K562 (cell line): ENCODE results near the gene C19orf67. TPM values are rescaled to one million over a fixed set of nuclear protein-coding genes. Genes with fewer than 3 reads are reported as not detected.

Source experiments
- ATAC-seq: fragments of 200-7000 bp; cut with Tn5 transposase; 3 replicates; pipeline ENCODE4 v1.9.1; 2020; ENCODE audit warnings: moderate library complexity
- BruUV-seq: library from RNA; stranded (reverse); fragments of 400-500 nt; replicated peaks from 2 replicates; lab custom pipeline; 2021; lab: Mats Ljungman, UMichigan
- CTCF ChIA-PET: fragments of 300-600 bp; formaldehyde crosslinking; extraction: SDS; loops from one replicate; lab custom pipeline; 2021; ENCODE audit warnings: low intra/inter-chr PET ratio; lab: Yijun Ruan, JAX
- POLR2A ChIA-PET: fragments of 300-600, 350-650 bp; sonication (Branson Sonifier 250); formaldehyde crosslinking; extraction: SDS; loops from one replicate; lab custom pipeline; 2021; ENCODE audit warnings: antibody characterized with exemption, inconsistent platforms; lab: Yijun Ruan, JAX
- DNase-seq, 4 experiments: peaks; one replicate each; pipeline versions ENCODE4 v3.0.0 to v3.0.0-alpha.2; 2011 to 2018; ENCODE audit warnings: low spot score in 3 of 4, mixed read lengths in 3 of 4; ENCODE audit errors: extremely low read depth in 1 of 4
- FAIRE-seq: peaks from 2 replicates; lab custom pipeline; 2011; peaks lifted over from hg19 to GRCh38; lab: Jason Lieb, UNC
- H2AFZ ChIP-seq: 2 replicates; pipeline ENCODE4 v1.6.0; 2011; ENCODE audit warnings: low read depth, low read length, control low read depth, inconsistent platforms
- H3K27ac ChIP-seq: fragments of 200-600 bp; 3 replicates; pipeline ENCODE4 v1.8.0; 2011; ENCODE audit warnings: low read depth, mild to moderate bottlenecking, control low read depth, inconsistent platforms, low read length, moderate library complexity, mixed read lengths; ENCODE audit errors: extremely low read depth
- H3K27me3 ChIP-seq, 2 experiments: fragments of 300-600 bp in 1 of 2; 2 replicates in 1 of 2; 3 replicates in 1 of 2; pipeline versions ENCODE4 v1.6.0 to v1.8.0; 2011; ENCODE audit warnings: inconsistent platforms in 2 of 2, low read length in 2 of 2, mild to moderate bottlenecking in 1 of 2, mixed read lengths in 1 of 2, moderate library complexity in 1 of 2; ENCODE audit not compliant: control insufficient read depth in 2 of 2, insufficient read depth in 2 of 2
- H3K36me3 ChIP-seq: fragments of 300-600 bp; 3 replicates; pipeline ENCODE4 v1.8.0; 2011; ENCODE audit warnings: mild to moderate bottlenecking, low read length, inconsistent platforms; ENCODE audit not compliant: control insufficient read depth, insufficient read depth
- H3K4me1 ChIP-seq, 2 experiments: fragments of 200-600 bp in 1 of 2; replicated peaks in 1 of 2; 2 replicates in 1 of 2; 3 replicates in 1 of 2; pipeline versions ENCODE4 v1.5.1 to v1.8.0; 2011; ENCODE audit warnings: inconsistent platforms in 2 of 2, low read length in 2 of 2, mild to moderate bottlenecking in 1 of 2, mixed read lengths in 1 of 2, moderate library complexity in 1 of 2; ENCODE audit not compliant: control insufficient read depth in 2 of 2, insufficient read depth in 2 of 2
- H3K4me2 ChIP-seq: 2 replicates; pipeline ENCODE4 v1.6.1; 2011; ENCODE audit warnings: low read length, control low read depth, inconsistent platforms, mixed read lengths; ENCODE audit not compliant: insufficient read depth
- H3K4me3 ChIP-seq: fragments of 200-600 bp; sonication (generic), shearing (Covaris generic); 2 replicates; pipeline ENCODE4 v1.5.1; 2016; ENCODE audit warnings: control low read depth, inconsistent platforms
- H3K79me2 ChIP-seq: fragments of 200-600 bp; 3 replicates; pipeline ENCODE4 v1.8.0; 2011; ENCODE audit warnings: low read length, inconsistent platforms; ENCODE audit not compliant: control insufficient read depth, insufficient read depth
- H3K9ac ChIP-seq, 2 experiments: 2 replicates each; pipeline versions ENCODE4 v1.6.0 to v1.6.1; 2011; ENCODE audit warnings: low read depth in 2 of 2, low read length in 2 of 2, control low read depth in 1 of 2, inconsistent platforms in 1 of 2, mild to moderate bottlenecking in 1 of 2, mixed read lengths in 1 of 2; ENCODE audit not compliant: insufficient read depth in 1 of 2
- H3K9me1 ChIP-seq: one replicate; pipeline ENCODE4 v1.6.0; 2011; ENCODE audit warnings: inconsistent platforms, mild to moderate bottlenecking, low read length, moderate library complexity; ENCODE audit not compliant: control insufficient read depth, insufficient read depth
- H3K9me3 ChIP-seq: replicated peaks from 2 replicates; pipeline ENCODE4 v1.5.1; 2011; ENCODE audit warnings: low read depth, low read length, inconsistent platforms; ENCODE audit not compliant: control insufficient read depth, insufficient read depth
- H4K20me1 ChIP-seq: replicated peaks from 2 replicates; pipeline ENCODE4 v1.6.1; 2011; ENCODE audit warnings: low read length, inconsistent platforms, mixed read lengths; ENCODE audit not compliant: control insufficient read depth, insufficient read depth
- BHLHE40 ChIP-seq: IDR thresholded peaks from 2 replicates; pipeline ENCODE4 v1.6.1; 2011; ENCODE audit warnings: low read length, improper control_type of control experiment
- CBFA2T2 ChIP-seq: fragments of 450-650 bp; conservative IDR thresholded peaks from 2 replicates; pipeline ENCODE4 v1.6.1; 2017; ENCODE audit warnings: mild to moderate bottlenecking
- CREB3 ChIP-seq: fragments of 450-650 bp; conservative IDR thresholded peaks from 2 replicates; pipeline ENCODE4 v1.6.1; 2016; ENCODE audit warnings: missing genetic modification characterization, low read depth, mild to moderate bottlenecking, missing compliant biosample characterization, moderate library complexity
- CREM ChIP-seq: IDR thresholded peaks from 2 replicates; pipeline ENCODE4 v1.6.1; 2014; ENCODE audit warnings: antibody characterized with exemption, low read depth
- EGR1 ChIP-seq: fragments of 450-650 bp; conservative IDR thresholded peaks from 2 replicates; pipeline ENCODE4 v1.6.1; 2017; ENCODE audit warnings: mild to moderate bottlenecking
- FOXK2 ChIP-seq, 2 experiments: fragments of 450-650 bp; IDR thresholded peaks in 1 of 2; conservative IDR thresholded peaks in 1 of 2; 2 replicates each; pipeline ENCODE4 v1.6.1; 2016; ENCODE audit warnings: low read depth in 2 of 2, mild to moderate bottlenecking in 1 of 2
- NFRKB ChIP-seq: fragments of 450-650 bp; IDR thresholded peaks from 2 replicates; pipeline ENCODE4 v1.6.1; 2016; ENCODE audit warnings: low read depth
- NR2C1 ChIP-seq, 2 experiments: fragments of 450-650 bp; IDR thresholded peaks; 2 replicates each; pipeline ENCODE4 v1.6.1; 2017; ENCODE audit warnings: mild to moderate bottlenecking in 2 of 2, antibody characterized with exemption in 1 of 2, inconsistent platforms in 1 of 2, missing compliant biosample characterization in 1 of 2, missing genetic modification characterization in 1 of 2
- PHF21A ChIP-seq: fragments of 450-650 bp; IDR thresholded peaks from 2 replicates; pipeline ENCODE4 v1.6.1; 2017; ENCODE audit warnings: low read depth, borderline replicate concordance
- PRDM10 ChIP-seq: fragments of 450-650 bp; IDR thresholded peaks from 2 replicates; pipeline ENCODE4 v1.6.1; 2018; ENCODE audit not compliant: partially characterized antibody
- YY1 ChIP-seq, 3 experiments: IDR thresholded peaks; 2 replicates each; pipeline ENCODE4 v1.6.1; 2011; ENCODE audit warnings: low read length in 2 of 3, mild to moderate bottlenecking in 2 of 3, moderate library complexity in 2 of 3, borderline replicate concordance in 1 of 3, control low read depth in 1 of 3, low read depth in 1 of 3; ENCODE audit not compliant: insufficient read depth in 3 of 3, insufficient replicate concordance in 2 of 3, control insufficient read depth in 1 of 3, insufficient read length in 1 of 3; ENCODE audit errors: extremely low read depth in 1 of 3
- ZC3H8 ChIP-seq: fragments of 450-650 bp; IDR thresholded peaks from 2 replicates; pipeline ENCODE4 v1.6.1; 2017
- ZNF280A ChIP-seq: fragments of 450-650 bp; IDR thresholded peaks from 2 replicates; pipeline ENCODE4 v1.6.1; 2018; ENCODE audit warnings: mild to moderate bottlenecking, low read depth; ENCODE audit not compliant: partially characterized antibody
- WGBS: fragments of 100-300 bp; shearing (Covaris generic); methylation state at CpG from one replicate; pipeline ENCODE4 v1.1.6; 2016; ENCODE audit warnings: low coverage, mixed read lengths; ENCODE audit not compliant: insufficient coverage; ENCODE audit errors: missing lambda C conversion rate; 5-methylcytosine and 5-hydroxymethylcytosine counted together
- in situ Hi-C: fragments of 300-500 bp; cut with MboI; formaldehyde crosslinking; loops from 4 replicates; pipeline ENCODE4 v1.15.0; 2018; ENCODE audit warnings: inconsistent platforms, mixed read lengths
- intact Hi-C: fragments of 100-400 bp; cut with micrococcal nuclease; formaldehyde crosslinking; loops from 2 replicates; pipeline ENCODE4 v1.14.2; 2022
- polyA plus RNA-seq, 8 experiments: library from polyadenylated mRNA; depleted of rRNA in 4 of 8; stranded (reverse) in 5 of 8; unstranded in 3 of 8; fragments of >200 nt; fragmentation: Nextera tagmentation in 2 of 8; fragmentation: Illumina TruSeq in 1 of 8; extraction: Ambion mirVana in 2 of 8; extraction: Trizol in 1 of 8; gene quantifications; 2 replicates each; pipeline versions ENCODE4 v1.2.1 to v1.2.3, GENCODE V29; 2011 to 2014; ENCODE audit warnings: inconsistent platforms in 1 of 8, missing spikeins in 1 of 8
- total RNA-seq, 7 experiments: library from RNA; depleted of rRNA in 6 of 7; stranded (reverse); fragments of >200 nt in 6 of 7; fragmentation: Illumina TruSeq in 2 of 7; extraction: Trizol in 2 of 7; gene quantifications; 2 replicates each; pipeline versions ENCODE4 v1.2.1 to v1.2.3, GENCODE V29; 2011 to 2021; ENCODE audit warnings: low replicate concordance in 1 of 7

The C19orf67 gene
- total and polyA plus RNA-seq, 9 of the 15 experiments (the other 6 are each of a cell fraction or from before 2014, with no cell fraction given): 0.29 to 1.8 (median 0.51) TPM; not detected in 3

GRCh38 chr19:14061081-14061749, 24.4 kb downstream of the C19orf67 start:
- intact Hi-C loops: no loop called here
- WGBS: 8% methylated on average over 8 of the region's 9 CpGs
- Histone ChIP-seq H3K9me1 (no peaks in the 10 kb centered on the region), H3K27ac (peak overlapping the region; percentile 65; the same call in 2 of the 3 replicates), H3K4me1 (peaks cover 36 to 50% of the 10 kb centered on the region in 2 experiments), H3K27me3 (no peaks in the 10 kb centered on the region), H3K9me3 (no peaks in the 10 kb centered on the region), H2AFZ (peak overlapping the region; percentile 95), H3K36me3 (no peaks in the 10 kb centered on the region), H3K79me2 (no peaks in the 10 kb centered on the region), H3K9ac (peak overlapping the region; percentile 4 to 49; a peak in 3 of 4 replicates), H3K4me3 (no peak overlapping the region), H4K20me1 (no peaks in the 10 kb centered on the region), H3K4me2 (peak overlapping the region; percentile 52)
- FAIRE-seq: peak; percentile 85
- POLR2A ChIA-PET: interaction anchor here (0.7 to 2.4 kb wide), 4 partner anchors 9 to 108 kb away, joined by 3 to 8 read pairs (median 3); partner anchors contain the start of gene DCAF15
- peak in 3 of 4 experiments; percentile 8 to 62 (median 60) for DNase-seq
- CTCF ChIA-PET: no interaction called here
- peak; percentile 27 for ATAC-seq
- in situ Hi-C loops: loop anchor here (25.0 kb wide), 1 partner anchor 474 kb away; no protein-coding TSS in a partner anchor
- no TSS peak for BruUV-seq
- TF ChIP-seq CREM (peak; percentile 31; the same call in 1 of the 2 replicates), NR2C1 (IDR thresholded peaks at IDR 0.05) (no peak), NR2C1 (tag; IDR thresholded peaks at IDR 0.05) (0 out of 2 replicates have a peak, but pooled peaks have one; percentile 26), BHLHE40 (0 out of 2 replicates have a peak, but pooled peaks have one; percentile 11), YY1 (IDR thresholded peaks at IDR 0.05; ENCODE audit: borderline replicate concordance in 1 of 3, control insufficient read depth in 1 of 3, extremely low read depth in 1 of 3, insufficient read depth in 3 of 3, insufficient read length in 1 of 3, insufficient replicate concordance in 2 of 3, low read depth in 1 of 3, low read length in 2 of 3) (peak in 1 of 3 experiments; percentile 86), EGR1 (peak; percentile 76), CBFA2T2 (peak; percentile 4; the same call in 1 of the 2 replicates), FOXK2 (conservative IDR thresholded peaks at IDR 0.05 in 1 of 2, IDR thresholded peaks at IDR 0.05 in 1 of 2; ENCODE audit: low read depth in 2 of 2) (peak in 1 of 2 experiments; percentile 35; a peak in 1 of 4 replicates), PRDM10 (peak; percentile 96), NFRKB (peak; percentile 57), ZC3H8 (no peak), ZNF280A (no peak), PHF21A (no peak), CREB3 (tag) (0 out of 2 replicates have a peak, but pooled peaks have one; percentile 27)
